Upper lobe of left lung (tissue), 6 donors: ENCODE results near the gene TGFB1I1. TPM values are rescaled to one million over a fixed set of nuclear protein-coding genes. Genes with fewer than 3 reads are reported as not detected.

ENCODE experiments used
- ATAC-seq, 2 donors: fragments of 200-7000 bp; cut with Tn5 transposase; one replicate each; pipeline ENCODE4 v1.9.1; 2022; ENCODE audit warnings: mild to moderate bottlenecking in 2 of 2, moderate library complexity in 2 of 2; ENCODE audit not compliant: low FRiP score in 2 of 2
- DNase-seq, 2 donors: peaks; one replicate each; pipeline ENCODE4 v3.0.0-alpha.2; 2019 to 2020
- H3K27ac ChIP-seq, 4 donors: fragments of 200-600 bp; sonication (generic); one replicate each; pipeline ENCODE4 v1.5.1; 2016 to 2019
- H3K27me3 ChIP-seq, 4 donors: fragments of 200-600 bp; sonication (generic); one replicate each; pipeline ENCODE4 v1.5.1; 2017 to 2019
- H3K36me3 ChIP-seq, 4 donors: fragments of 200-600 bp; sonication (generic); one replicate each; pipeline ENCODE4 v1.5.1; 2016 to 2019
- H3K4me1 ChIP-seq, 4 donors: fragments of 200-600 bp; sonication (generic); one replicate each; pipeline ENCODE4 v1.5.1; 2018 to 2019
- H3K4me3 ChIP-seq, 4 donors: fragments of 200-600 bp; sonication (generic); one replicate each; pipeline ENCODE4 v1.5.1; 2017 to 2019; ENCODE audit warnings: mild to moderate bottlenecking in 2 of 4, moderate library complexity in 1 of 4
- H3K9me3 ChIP-seq, 4 donors: fragments of 200-600 bp; sonication (generic); one replicate each; pipeline ENCODE4 v1.5.1; 2018 to 2019
- CTCF ChIP-seq, 6 experiments: fragments of 450-650 bp in 4 of 6; fragments of 200-600 bp in 2 of 6; sonication (generic) in 2 of 6; IDR thresholded peaks; one replicate each; pipeline ENCODE4 v1.5.1; 2016 to 2019; ENCODE audit warnings: antibody characterized with exemption in 6 of 6
- EP300 ChIP-seq, 4 donors: sonication (generic); formaldehyde crosslinking; IDR thresholded peaks; one replicate each; pipeline ENCODE4 v1.5.1; 2017; ENCODE audit warnings: antibody characterized with exemption in 4 of 4, control low read depth in 2 of 4
- POLR2A ChIP-seq, 4 donors: fragments of 450-650 bp; IDR thresholded peaks; one replicate each; pipeline ENCODE4 v1.5.1; 2016 to 2017; ENCODE audit warnings: antibody characterized with exemption in 4 of 4, mild to moderate bottlenecking in 2 of 4
- POLR2AphosphoS5 ChIP-seq, 2 donors: sonication (generic); formaldehyde crosslinking; IDR thresholded peaks; one replicate each; pipeline ENCODE4 v1.5.1; 2017; ENCODE audit warnings: antibody characterized with exemption in 2 of 2
- WGBS, 2 donors: methylation state at CpG; one replicate each; pipeline ENCODE4 v1.1.5; 2017 to 2018; 5-methylcytosine and 5-hydroxymethylcytosine counted together
- total RNA-seq, 6 donors: library from RNA; depleted of rRNA in 4 of 6; stranded (reverse); fragments of >200 nt in 4 of 6; gene quantifications; one replicate each; pipeline versions ENCODE4 v1.1.0 to v1.2.1, GENCODE V29; 2016 to 2021
- donor health status: DM: no; HTN: no; CAD: no; lungs with moderate emphysema.
- donor health status: DM: no; HTN: yes; CAD: no; lungs with severe emphysema.

The TGFB1I1 gene
- total RNA-seq, 6 donors from 2014 or later = 21.0 to 62.8 (median 27.8) TPM

- DNase-seq (no peak), ATAC-seq (no peak)
- Histone ChIP-seq H3K4me1 (peaks cover 8 to 19% (median 14%) of the 10 kb centered on the region in 4 donors), H3K36me3 (no peaks in the 10 kb centered on the region), H3K4me3 (no peak overlapping the region), H3K9me3 (no peaks in the 10 kb centered on the region), H3K27ac (peak overlapping the region in 1 of 4 donors; percentile 67), H3K27me3 (no peaks in the 10 kb centered on the region)
- TF ChIP-seq POLR2AphosphoS5 (IDR thresholded peaks at IDR 0.05) (no peak), EP300 (IDR thresholded peaks at IDR 0.05) (no peak), CTCF (IDR thresholded peaks at IDR 0.05) (no peak), POLR2A (IDR thresholded peaks at IDR 0.05) (no peak)
- WGBS, 2 donors = 54 to 61% methylated on average over 6 of the region's 6 CpGs
Measured at GRCh38 chr16:31513126-31513525, 41.2 kb downstream of the TGFB1I1 start.

GRCh38 chr16:31513884-31514283 is 41.9 kb downstream of the TGFB1I1 start:
- DNase-seq (no peak), ATAC-seq (no peak)
- Histone ChIP-seq H3K27ac (no peak overlapping the region), H3K4me3 (no peak overlapping the region), H3K27me3 (no peaks in the 10 kb centered on the region), H3K4me1 (peaks cover 8 to 15% (median 11%) of the 10 kb centered on the region in 4 donors), H3K36me3 (no peaks in the 10 kb centered on the region), H3K9me3 (no peaks in the 10 kb centered on the region)
- TF ChIP-seq POLR2A (IDR thresholded peaks at IDR 0.05) = no peak
- TF ChIP-seq EP300 (IDR thresholded peaks at IDR 0.05) = no peak
- TF ChIP-seq POLR2AphosphoS5 (IDR thresholded peaks at IDR 0.05) = no peak
- no peak for TF ChIP-seq CTCF (IDR thresholded peaks at IDR 0.05)

- no peak for ATAC-seq
- Histone ChIP-seq H3K9me3 (no peaks in the 10 kb centered on the region), H3K27ac (no peak overlapping the region), H3K4me3 (no peak overlapping the region), H3K4me1 (no peaks in the 10 kb centered on the region), H3K27me3 (no peaks in the 10 kb centered on the region), H3K36me3 (no peaks in the 10 kb centered on the region)
- DNase-seq = no peak
- no peak for TF ChIP-seq EP300 (IDR thresholded peaks at IDR 0.05)
- no peak for TF ChIP-seq POLR2A (IDR thresholded peaks at IDR 0.05)
- TF ChIP-seq CTCF (IDR thresholded peaks at IDR 0.05) = no peak
- no peak for TF ChIP-seq POLR2AphosphoS5 (IDR thresholded peaks at IDR 0.05)
- 75 to 82% methylated on average over 4 of the region's 4 CpGs for WGBS, 2 donors
Measured at GRCh38 chr16:31517800-31518402, 45.9 kb downstream of the TGFB1I1 start.

GRCh38 chr16:31519759-31520431 is 47.9 kb downstream of the TGFB1I1 start:
- Histone ChIP-seq H3K27ac (no peak overlapping the region), H3K4me1 (no peaks in the 10 kb centered on the region), H3K4me3 (no peak overlapping the region), H3K36me3 (no peaks in the 10 kb centered on the region), H3K27me3 (no peaks in the 10 kb centered on the region), H3K9me3 (no peaks in the 10 kb centered on the region)
- 90 to 95% methylated on average over 2 of the region's 2 CpGs for WGBS, 2 donors
- ATAC-seq (no peak), DNase-seq (no peak)
- no peak for TF ChIP-seq POLR2AphosphoS5 (IDR thresholded peaks at IDR 0.05)
- no peak for TF ChIP-seq POLR2A (IDR thresholded peaks at IDR 0.05)
- TF ChIP-seq EP300 (IDR thresholded peaks at IDR 0.05) = no peak
- no peak for TF ChIP-seq CTCF (IDR thresholded peaks at IDR 0.05)

- no peaks in the 10 kb centered on the region for H3K36me3 ChIP-seq
- 74 to 82% methylated on average over 3 of the region's 3 CpGs for WGBS, 2 donors
- ATAC-seq = no peak
Measured at GRCh38 chr16:31521368-31521767, 49.4 kb downstream of the TGFB1I1 start.

More at GRCh38 chr16:31521368-31521767, 49.4 kb downstream of the TGFB1I1 start:
- Histone ChIP-seq H3K27me3 (no peaks in the 10 kb centered on the region), H3K4me3 (no peak overlapping the region), H3K4me1 (no peaks in the 10 kb centered on the region), H3K27ac (no peak overlapping the region), H3K9me3 (no peaks in the 10 kb centered on the region)
- no peak for DNase-seq
- TF ChIP-seq POLR2AphosphoS5 (IDR thresholded peaks at IDR 0.05) = no peak
- no peak for TF ChIP-seq EP300 (IDR thresholded peaks at IDR 0.05)
- no peak for TF ChIP-seq POLR2A (IDR thresholded peaks at IDR 0.05)
- TF ChIP-seq CTCF (IDR thresholded peaks at IDR 0.05) = no peak
